22Rv1 (cell line): ENCODE measurements around the gene TCF12.

Source experiments
- ZFX ChIP-seq: fragments of 450-650 bp; IDR thresholded peaks from 2 replicates; pipeline ENCODE4 v1.6.1; 2017; ENCODE audit warnings: antibody characterized with exemption, borderline replicate concordance
- TF ChIP-seq, protein P1 (sequence below): fragments of 450-650 bp; IDR thresholded peaks from 2 replicates; pipeline ENCODE4 v1.5.1; 2017; ENCODE audit warnings: mild to moderate bottlenecking

DNA sequence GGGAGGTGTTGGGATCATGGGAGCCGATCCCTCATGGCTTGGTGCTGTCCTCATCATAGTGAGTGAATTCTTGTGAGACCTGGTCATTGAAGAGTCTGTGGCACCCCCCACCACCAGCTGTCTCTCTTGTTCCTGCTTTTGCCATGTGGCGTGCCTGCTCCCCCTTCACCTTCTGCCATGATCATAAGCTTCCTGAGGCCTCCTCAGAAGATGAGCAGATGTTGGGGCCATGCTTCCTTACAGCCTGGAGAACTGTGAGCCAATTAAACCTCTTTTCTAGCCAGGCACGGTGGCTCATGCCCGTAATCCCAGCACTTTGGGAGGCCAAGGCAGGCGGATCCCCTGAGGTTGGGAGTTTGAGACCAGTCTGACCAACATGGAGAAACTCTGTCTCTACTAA, 420.9 kb downstream of the TCF12 start:
- TF ChIP-seq, protein P1, sequence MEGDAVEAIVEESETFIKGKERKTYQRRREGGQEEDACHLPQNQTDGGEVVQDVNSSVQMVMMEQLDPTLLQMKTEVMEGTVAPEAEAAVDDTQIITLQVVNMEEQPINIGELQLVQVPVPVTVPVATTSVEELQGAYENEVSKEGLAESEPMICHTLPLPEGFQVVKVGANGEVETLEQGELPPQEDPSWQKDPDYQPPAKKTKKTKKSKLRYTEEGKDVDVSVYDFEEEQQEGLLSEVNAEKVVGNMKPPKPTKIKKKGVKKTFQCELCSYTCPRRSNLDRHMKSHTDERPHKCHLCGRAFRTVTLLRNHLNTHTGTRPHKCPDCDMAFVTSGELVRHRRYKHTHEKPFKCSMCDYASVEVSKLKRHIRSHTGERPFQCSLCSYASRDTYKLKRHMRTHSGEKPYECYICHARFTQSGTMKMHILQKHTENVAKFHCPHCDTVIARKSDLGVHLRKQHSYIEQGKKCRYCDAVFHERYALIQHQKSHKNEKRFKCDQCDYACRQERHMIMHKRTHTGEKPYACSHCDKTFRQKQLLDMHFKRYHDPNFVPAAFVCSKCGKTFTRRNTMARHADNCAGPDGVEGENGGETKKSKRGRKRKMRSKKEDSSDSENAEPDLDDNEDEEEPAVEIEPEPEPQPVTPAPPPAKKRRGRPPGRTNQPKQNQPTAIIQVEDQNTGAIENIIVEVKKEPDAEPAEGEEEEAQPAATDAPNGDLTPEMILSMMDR = no peak
- TF ChIP-seq ZFX = no peak
